Progenitor cell of endocrine pancreas (in vitro differentiated cells): ENCODE data around the gene GMPR. TPM values are rescaled to one million over a fixed set of nuclear protein-coding genes. Genes with fewer than 3 reads are reported as not detected.

Source experiments
- DNase-seq: peaks from one replicate; pipeline ENCODE4 v3.0.0; 2021; ENCODE audit warnings: low spot score; ENCODE audit not compliant: unreplicated experiment
- H3K27ac Mint-ChIP-seq: 2 replicates; pipeline ENCODE4 v1.8.0; 2021; ENCODE audit warnings: mild to moderate bottlenecking, moderate library complexity, mixed read lengths
- H3K27me3 Mint-ChIP-seq: 2 replicates; pipeline ENCODE4 v1.8.0; 2021; ENCODE audit warnings: mixed read lengths
- H3K36me3 Mint-ChIP-seq: 2 replicates; pipeline ENCODE4 v1.8.0; 2022; ENCODE audit warnings: mixed read lengths; ENCODE audit not compliant: insufficient read depth
- H3K4me1 Mint-ChIP-seq: 2 replicates; pipeline ENCODE4 v1.8.0; 2021; ENCODE audit warnings: low read depth, mixed read lengths
- H3K4me3 Mint-ChIP-seq: 2 replicates; pipeline ENCODE4 v1.8.0; 2021; ENCODE audit warnings: low read depth, mild to moderate bottlenecking, moderate library complexity, mixed read lengths
- H3K9me3 Mint-ChIP-seq: 2 replicates; pipeline ENCODE4 v1.8.0; 2021; ENCODE audit warnings: low read depth, mixed read lengths
- CTCF ChIP-seq: fragments of 200-600 bp; sonication (generic); IDR thresholded peaks from one replicate; pipeline ENCODE4 v1.5.0; 2021; ENCODE audit warnings: antibody characterized with exemption, mild to moderate bottlenecking; ENCODE audit not compliant: unreplicated experiment
- total RNA-seq: library from RNA; stranded (reverse); gene quantifications from 2 replicates; pipeline ENCODE4 v1.2.1, GENCODE V29; 2021

The GMPR gene
- total RNA-seq, 1 donor from 2014 or later: 0.50 TPM

GRCh38 chr6:16230953-16231352 is 7.4 kb upstream of the GMPR start:
- no peak overlapping the region for H3K4me3 Mint-ChIP-seq
- TF ChIP-seq CTCF: no peak
- H3K4me1 Mint-ChIP-seq: peaks cover 5% of the 10 kb centered on the region
- H3K27me3 Mint-ChIP-seq: peaks cover 9% of the 10 kb centered on the region
- H3K36me3 Mint-ChIP-seq: no peaks in the 10 kb centered on the region
- H3K9me3 Mint-ChIP-seq: peaks cover 3% of the 10 kb centered on the region
- no peak for DNase-seq
- no peak overlapping the region for H3K27ac Mint-ChIP-seq

GRCh38 chr6:16232086-16232485 is 6.3 kb upstream of the GMPR start:
- Mint-ChIP-seq H3K36me3 (no peaks in the 10 kb centered on the region), H3K4me1 (peaks cover 5% of the 10 kb centered on the region), H3K9me3 (no peaks in the 10 kb centered on the region), H3K27ac (peak overlapping the region; percentile 31), H3K4me3 (no peak overlapping the region), H3K27me3 (peaks cover 18% of the 10 kb centered on the region)
- no peak for DNase-seq
- no peak for TF ChIP-seq CTCF

GRCh38 chr6:16236009-16236501 is 2.3 kb upstream of the GMPR start:
- H3K36me3 Mint-ChIP-seq: no peaks in the 10 kb centered on the region
- no peak overlapping the region for H3K27ac Mint-ChIP-seq
- peaks cover 48% of the 10 kb centered on the region for H3K27me3 Mint-ChIP-seq
- no peaks in the 10 kb centered on the region for H3K9me3 Mint-ChIP-seq
- no peak for DNase-seq
- no peak for TF ChIP-seq CTCF
- peaks cover 13% of the 10 kb centered on the region for H3K4me1 Mint-ChIP-seq
- H3K4me3 Mint-ChIP-seq: no peak overlapping the region

- H3K4me1 Mint-ChIP-seq: peaks cover 13% of the 10 kb centered on the region
- no peaks in the 10 kb centered on the region for H3K9me3 Mint-ChIP-seq
- TF ChIP-seq CTCF: no peak
- peaks cover 52% of the 10 kb centered on the region for H3K27me3 Mint-ChIP-seq
- H3K4me3 Mint-ChIP-seq: no peak overlapping the region
- no peaks in the 10 kb centered on the region for H3K36me3 Mint-ChIP-seq
- no peak overlapping the region for H3K27ac Mint-ChIP-seq
- no peak for DNase-seq
These were observed 1.7 kb upstream of the GMPR start for GRCh38 chr6:16236631-16237199.

GRCh38 chr6:16237242-16237641 is 1.1 kb upstream of the GMPR start:
- peaks cover 52% of the 10 kb centered on the region for H3K27me3 Mint-ChIP-seq

More at GRCh38 chr6:16237242-16237641, 1.1 kb upstream of the GMPR start:
- Mint-ChIP-seq H3K4me3 (peak overlapping the region; percentile 19), H3K27ac (no peak overlapping the region), H3K9me3 (no peaks in the 10 kb centered on the region), H3K4me1 (peaks cover 9% of the 10 kb centered on the region), H3K36me3 (no peaks in the 10 kb centered on the region)
- TF ChIP-seq CTCF: no peak
- no peak for DNase-seq
